Measurements from ENCODE around the gene SLC25A51. TPM values are rescaled to one million over a fixed set of nuclear protein-coding genes. Genes with fewer than 3 reads are reported as not detected.

SLC25A51 gene
- total RNA-seq, 1 donor from 2014 or later, result 46.7 TPM

GRCh38 chr9:37839496-37840461 lies 64.1 kb downstream of the SLC25A51 start:
- DNase-seq (ENCODE audit: low spot score), result no peak

Other genes with a start within 250 kb of the SLC25A51 start
- 0.48 TPM for gene TRMT10B, start 150.3 kb downstream of the SLC25A51 start, total RNA-seq (ENCODE audit: insufficient read depth, low replicate concordance)
- gene EXOSC3, start 119.1 kb downstream of the SLC25A51 start, total RNA-seq (ENCODE audit: insufficient read depth, low replicate concordance), result 23.6 TPM
- 48.4 TPM for gene DCAF10, start 103.3 kb downstream of the SLC25A51 start, total RNA-seq (ENCODE audit: insufficient read depth, low replicate concordance)
- 24.1 TPM for gene SHB, start 165.1 kb upstream of the SLC25A51 start, total RNA-seq (ENCODE audit: insufficient read depth, low replicate concordance)